HG02610 (cell line): ENCODE measurements around the gene RUSC2.
"Not testable (repeated sequence)": the region's sequence is repeated elsewhere in the genome, so short reads cannot be mapped to it uniquely, and the experiment has no call there.

Source experiments
- ATAC-seq: cut with Tn5 transposase; IDR thresholded peaks from one replicate; pipeline ENCODE4 v1.9.1; 2021; ENCODE audit warnings: mild to moderate bottlenecking, moderate library complexity; ENCODE audit not compliant: unreplicated experiment

RUSC2 gene

DNA sequence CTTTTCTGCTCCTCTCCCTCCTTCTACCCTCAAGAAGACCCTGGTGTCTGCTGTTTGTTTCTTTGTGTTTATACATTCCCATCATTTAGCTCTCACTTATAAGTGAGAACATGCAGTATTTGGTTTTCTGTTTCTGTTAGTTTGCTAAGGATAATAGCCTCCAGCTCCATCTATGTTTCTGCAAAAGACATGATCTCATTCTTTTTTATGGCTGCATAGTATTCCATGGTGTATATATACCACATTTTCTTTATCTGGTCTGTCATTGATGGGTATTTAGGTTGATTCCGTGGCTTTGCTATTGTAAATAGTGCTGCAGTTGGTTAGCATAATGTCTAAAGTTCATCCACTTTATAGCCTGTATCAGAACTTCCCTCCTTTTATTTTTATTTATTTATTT, 3.2 kb downstream of the RUSC2 start:
- ATAC-seq, result not testable (repeated sequence)

DNA sequence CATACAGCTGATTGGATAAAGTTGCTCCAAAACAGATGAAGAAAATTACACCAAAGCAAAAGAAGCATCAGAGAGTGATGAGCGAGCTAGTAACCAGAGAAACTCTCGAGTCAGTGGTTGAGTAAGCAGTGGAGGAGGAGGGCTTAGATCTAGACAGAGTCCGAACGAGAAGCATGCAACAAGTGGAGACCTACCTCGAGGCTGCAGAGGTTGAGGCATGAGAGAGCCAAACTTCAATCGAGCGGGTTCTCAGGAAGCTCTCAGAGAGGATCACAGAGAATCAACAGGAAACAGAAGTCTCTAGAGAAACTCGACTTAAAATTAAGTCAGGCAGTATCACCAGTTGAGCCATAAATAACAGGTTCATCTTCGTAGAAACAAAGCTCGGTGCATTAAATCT, 6.1 kb downstream of the RUSC2 start:
- no peak for ATAC-seq

- not testable (repeated sequence) for ATAC-seq
Observed at GRCh38 chr9:35498245-35498644, 8.3 kb downstream of the RUSC2 start.

DNA sequence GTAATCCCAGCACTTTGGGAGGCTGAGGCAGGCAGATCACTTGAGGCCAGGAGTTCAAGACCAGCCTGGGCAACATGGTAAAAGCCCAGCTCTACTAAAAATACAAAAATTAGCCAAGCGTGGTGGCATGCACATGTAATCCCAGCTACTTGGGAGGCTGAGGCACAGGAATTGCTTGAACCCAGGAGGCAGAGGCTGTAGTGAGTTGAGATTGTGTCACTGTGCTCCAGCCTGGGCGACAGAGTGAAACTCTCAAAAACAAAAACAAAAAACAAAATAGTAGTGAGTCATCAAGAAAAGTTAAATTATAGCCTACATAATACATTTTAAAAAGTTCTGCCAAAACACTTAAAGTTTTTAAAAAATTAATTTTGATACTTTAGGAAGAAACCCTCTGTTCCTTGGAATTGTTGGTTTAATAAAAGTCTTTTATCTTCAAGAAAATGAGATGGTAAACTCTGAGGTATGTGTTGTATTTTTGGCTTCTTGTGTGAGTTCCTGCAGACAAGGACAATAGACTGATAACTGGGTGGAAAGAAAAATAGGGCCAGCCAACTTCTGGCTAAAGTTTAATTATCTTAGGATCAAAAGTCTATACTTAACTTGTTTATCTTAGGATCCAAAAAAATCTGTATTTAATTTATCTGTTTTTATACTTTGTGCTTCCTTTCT, 9.3 kb downstream of the RUSC2 start:
- ATAC-seq, result no peak

DNA sequence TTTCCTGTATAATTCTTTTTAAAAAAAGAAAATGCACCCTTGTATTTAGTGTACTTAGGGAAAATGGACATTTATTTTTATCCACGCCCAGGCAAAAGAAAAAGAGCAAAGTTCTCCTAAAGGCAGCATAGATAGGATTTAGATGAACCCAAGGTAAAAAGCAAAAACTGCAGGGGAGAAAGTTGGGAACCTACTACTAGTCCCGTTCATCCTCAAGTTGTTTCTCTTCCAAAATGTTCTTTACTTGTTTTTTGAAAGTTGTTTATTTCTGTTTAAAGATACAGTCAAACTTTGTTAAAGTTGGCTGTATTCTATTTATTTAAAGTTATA, 9.8 kb downstream of the RUSC2 start:
- ATAC-seq, result no peak

DNA sequence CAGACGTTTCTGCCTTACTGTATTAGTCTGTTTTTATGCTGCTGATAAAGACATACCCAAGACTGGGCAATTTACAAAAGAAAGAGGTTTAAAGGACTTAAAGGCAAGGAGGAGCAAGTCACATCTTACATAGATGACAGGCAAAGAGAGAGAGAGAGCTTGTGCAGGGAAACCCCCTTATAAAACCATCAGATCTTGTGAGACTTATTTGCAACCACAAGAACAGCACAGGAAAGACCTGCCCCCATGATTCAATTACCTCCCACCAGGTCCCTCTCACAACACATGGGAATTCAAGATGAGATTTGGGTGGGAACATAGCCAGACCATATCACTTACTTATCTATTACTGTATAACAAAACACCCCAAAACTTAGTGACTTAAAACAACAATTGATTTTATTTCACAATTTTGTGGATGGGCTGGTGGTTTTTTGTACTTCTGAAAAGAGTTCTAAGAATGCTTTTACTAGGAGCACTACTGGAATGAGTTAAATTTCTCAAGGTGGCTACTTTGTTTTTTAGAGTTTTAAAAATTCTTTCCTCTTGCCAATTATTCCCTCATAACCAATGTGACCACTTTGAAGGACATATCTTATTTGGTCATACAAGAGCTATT, 10.3 kb downstream of the RUSC2 start:
- no peak for ATAC-seq

DNA sequence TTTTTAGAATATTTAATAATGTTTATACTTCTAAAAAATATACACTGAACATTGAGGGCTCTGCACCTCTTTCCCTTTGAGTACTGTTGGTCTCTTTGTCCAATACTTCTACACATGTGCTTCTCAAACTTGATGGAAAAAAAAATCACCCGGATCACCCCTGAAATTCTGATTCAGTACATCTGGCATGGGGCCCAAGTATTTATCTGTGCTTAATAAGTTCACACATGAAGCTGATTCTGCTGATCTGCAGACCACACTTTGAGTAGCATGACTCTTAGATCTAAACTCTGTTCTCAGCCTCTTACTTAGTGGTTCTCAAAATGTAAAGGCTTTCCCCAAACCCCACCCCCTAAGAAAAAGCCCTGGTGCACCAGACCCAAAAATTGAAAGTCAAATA, 12.0 kb downstream of the RUSC2 start:
- no peak for ATAC-seq

GRCh38 chr9:35506359-35506758, 16.4 kb downstream of the RUSC2 start:
- no peak for ATAC-seq

GRCh38 chr9:35508069-35508468, 18.2 kb downstream of the RUSC2 start:
- no peak for ATAC-seq

GRCh38 chr9:35510383-35510753, 20.5 kb downstream of the RUSC2 start:
- ATAC-seq, result no peak

DNA sequence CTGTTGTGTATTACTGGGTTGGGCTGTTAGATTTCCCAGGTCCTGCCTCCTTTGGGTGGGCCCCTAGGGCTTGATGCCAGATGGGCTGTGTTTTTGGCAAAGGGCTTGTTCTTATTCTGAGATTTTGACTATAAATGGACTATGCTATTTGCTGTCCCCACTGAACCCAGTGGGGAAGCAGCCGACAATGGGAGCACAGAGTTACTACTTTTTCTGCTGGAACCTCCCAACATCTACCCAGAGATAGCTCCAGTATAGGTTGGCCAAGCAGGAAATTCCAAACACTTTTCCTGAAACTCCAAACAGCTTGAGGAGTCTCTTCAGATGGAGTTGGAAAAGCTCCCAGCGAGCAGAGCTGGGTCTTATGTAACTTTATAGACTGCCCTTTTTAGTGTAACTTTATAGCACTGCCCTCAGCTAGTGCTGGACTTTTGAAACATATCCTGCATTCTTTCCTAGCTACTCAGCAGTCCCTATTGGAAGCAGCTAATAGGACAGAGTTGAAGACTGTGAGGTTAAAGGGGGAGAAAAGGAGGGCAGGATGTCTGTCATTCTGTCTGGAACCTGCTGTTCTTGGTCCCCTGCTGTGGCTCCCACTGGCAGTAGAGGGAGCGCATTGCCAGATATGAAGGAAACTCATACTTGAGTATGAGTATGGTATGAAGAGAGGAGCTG, 21.0 kb downstream of the RUSC2 start:
- no peak for ATAC-seq

GRCh38 chr9:35511453-35511852, 21.5 kb downstream of the RUSC2 start:
- no peak for ATAC-seq

- no peak for ATAC-seq
Observed at GRCh38 chr9:35515766-35516165, 25.9 kb downstream of the RUSC2 start.

DNA sequence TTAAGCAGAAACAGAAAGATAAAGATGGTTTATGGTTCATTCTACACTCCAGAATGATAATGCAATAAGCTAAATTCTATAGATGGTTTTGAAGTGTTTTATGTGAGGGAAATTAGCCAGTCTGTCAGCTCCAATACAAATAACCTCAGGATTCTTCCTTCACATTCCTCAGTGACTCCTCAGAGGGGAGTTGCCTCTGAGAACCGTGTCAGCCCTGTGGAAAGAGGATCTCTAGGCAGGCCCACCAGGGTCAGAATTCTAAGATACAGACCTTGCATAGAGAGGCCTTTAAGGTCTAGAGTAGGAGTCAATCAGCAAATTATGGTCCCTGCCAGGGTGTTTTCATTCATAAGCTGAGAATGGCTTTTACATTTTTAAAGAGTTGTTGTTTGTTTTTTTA, 26.6 kb downstream of the RUSC2 start:
- no peak for ATAC-seq

GRCh38 chr9:35517131-35517530, 27.2 kb downstream of the RUSC2 start:
- ATAC-seq, result no peak

- ATAC-seq, result no peak
Observed at GRCh38 chr9:35517552-35518224, 27.8 kb downstream of the RUSC2 start.

DNA sequence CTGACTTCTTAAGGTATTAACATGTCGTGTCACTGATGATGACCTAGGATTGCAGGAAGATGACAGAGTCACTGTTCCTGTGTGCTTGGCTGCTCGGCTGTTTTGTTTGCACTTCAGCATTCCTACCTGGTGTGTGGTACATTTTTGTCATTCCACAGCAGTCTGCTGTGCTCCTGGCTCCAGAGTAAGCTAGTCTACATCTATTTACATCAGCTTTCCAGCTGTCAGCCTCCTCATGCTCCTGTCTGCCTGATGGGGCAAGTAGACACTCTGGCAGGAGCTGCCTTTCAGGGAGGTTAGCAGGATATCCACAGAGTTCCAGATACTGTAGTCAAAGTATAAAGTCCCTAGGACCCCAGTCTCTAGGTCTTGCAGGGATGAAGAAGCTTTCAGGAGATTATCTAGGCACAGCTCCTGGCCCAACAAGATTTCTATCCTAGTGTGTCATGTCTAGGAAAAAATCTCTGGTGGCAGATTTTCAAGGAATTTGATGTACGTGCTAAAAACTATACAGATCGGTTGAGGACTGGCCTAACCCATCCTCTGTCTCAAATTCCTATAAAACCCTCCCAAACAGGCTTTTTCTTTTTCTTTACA, 28.4 kb downstream of the RUSC2 start:
- no peak for ATAC-seq

DNA sequence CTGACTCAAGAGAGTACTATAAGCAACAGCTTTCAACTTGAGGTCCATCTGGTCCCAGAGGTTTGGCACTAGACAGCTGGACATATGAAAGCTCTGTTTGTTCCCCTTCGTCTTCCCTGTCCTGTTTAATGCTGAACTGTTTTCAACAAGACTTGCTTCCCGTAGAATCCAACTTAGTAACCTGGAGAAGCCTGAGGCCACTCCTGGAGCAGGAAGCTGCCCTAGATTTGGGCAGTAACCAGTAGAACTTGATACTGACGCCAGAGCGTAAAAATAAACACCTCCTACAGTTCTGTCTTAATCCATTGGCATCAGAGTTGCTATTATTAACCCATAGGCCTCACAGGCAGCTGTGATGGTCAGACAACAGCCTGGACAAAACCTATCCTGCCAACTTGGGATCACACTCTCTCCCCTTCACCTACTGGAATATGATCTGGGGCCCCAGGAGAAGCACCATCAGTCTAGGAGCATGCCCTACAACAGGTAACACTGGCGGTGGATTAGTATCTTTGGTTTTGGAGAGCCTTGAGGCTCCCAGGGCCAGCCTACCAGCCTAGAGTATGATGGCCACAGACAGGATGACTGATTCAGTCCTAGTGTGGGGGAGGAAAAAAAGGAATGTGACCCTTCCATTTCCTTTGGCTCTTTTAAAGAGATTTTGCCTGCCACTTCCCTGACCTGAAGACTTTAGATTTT, 29.2 kb downstream of the RUSC2 start:
- no peak for ATAC-seq

DNA sequence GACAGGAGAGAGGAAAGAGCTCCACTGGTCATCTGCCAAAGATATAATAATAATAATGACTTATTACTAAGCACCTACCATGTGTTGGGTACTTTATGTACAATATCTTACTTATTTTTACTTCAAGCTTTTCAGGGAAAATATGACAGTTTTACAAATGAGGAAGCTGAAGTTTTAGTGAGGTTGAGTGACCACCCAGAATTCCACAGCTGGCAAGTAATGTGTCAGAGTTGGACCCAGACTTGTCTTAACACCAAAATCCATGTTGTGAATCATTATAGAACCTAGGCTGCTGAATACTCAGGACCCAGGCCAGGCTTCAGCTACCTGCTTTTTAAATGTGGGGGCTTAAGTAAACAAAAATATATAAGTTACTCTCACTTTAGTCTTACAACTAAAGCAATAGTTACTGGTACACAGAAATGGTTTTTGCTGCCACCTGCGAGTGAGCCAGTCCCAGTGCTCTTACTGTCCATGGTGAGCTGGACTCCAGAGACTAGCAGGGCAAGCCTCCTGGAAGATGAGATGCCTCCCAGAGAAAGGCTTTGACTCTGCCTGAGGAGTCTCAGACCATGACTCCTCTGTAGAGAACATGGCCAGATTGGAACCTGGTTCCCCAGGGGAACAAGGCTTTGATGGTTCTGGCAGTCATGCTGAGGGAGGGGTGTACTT, 29.9 kb downstream of the RUSC2 start:
- ATAC-seq, result no peak

GRCh38 chr9:35520364-35520710, 30.4 kb downstream of the RUSC2 start:
- ATAC-seq, result no peak

- no peak for ATAC-seq
Observed at GRCh38 chr9:35521708-35522107, 31.8 kb downstream of the RUSC2 start.
